ENCODE results near the gene GPX4.

GPX4 gene

DNA sequence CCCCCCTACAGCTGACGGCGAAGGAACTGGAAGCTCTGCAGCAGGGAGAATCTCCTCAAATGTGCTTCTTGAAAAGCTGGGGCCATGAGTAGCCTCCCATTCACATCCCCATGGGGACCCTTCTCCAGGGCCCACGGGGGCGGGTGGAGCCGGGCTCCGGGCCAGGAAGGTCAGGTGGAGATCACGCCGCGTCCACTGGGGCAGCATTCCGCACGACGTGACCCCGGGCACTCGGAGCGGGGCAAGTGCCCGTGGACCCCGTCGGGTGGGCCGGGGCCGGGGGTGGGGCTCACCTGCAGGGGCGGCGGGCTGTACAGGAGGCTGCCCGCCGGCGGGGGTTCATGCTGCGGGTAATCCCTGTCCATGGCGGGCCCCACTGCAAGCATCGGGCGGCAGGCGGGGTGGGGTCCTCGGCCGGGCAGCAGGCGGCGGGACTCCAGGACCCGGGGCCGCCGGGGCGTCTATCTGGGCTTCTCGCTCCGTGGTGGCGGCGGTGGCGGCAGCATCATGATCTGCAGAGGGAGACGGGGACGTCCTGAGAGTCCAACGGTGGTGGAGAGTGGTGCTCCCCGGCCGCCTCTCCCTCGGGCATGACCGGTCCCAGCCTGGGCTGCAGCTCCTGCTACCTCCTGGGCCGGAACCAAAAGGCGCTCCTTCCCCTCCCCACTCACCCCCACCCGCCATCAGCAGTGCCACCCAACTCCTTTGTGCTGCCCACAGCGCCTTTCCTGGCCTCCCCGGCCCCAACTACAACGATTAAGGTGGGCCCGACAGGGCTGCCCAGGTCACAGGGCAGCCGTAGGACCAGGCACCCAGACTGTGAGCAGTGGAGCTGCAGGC, 50.3 kb downstream of the GPX4 start:
- DNase-seq, result no peak

DNA sequence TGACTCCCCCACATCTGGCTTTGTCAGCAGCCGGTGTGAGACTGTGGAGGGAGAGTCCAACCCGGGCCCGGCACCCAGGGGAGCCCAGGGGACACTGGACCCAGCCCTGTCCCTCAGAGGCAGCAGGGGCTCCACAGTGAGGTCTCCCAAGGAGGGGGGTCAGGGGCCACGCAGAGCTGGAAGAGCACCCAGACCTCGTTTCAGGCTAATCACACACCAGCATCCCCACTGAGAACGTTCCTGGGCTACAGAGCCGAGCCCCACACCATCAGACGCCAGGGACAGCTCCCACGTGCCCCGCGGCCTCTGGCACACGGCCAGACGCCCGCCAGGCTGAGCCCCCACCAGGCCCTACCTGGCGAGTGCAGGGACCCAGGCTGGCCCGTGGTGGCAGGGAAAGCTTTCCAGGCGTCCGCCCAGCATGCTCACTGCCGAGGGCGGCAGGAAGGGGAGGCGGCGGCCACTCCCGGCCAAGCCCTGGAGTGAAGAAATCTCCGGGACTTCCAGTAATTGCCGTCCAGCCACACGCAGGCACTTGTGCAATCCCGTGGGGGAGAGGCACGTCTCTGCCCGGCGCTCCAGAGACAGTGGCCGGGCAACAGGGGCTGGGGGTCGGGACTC, 51.0 kb downstream of the GPX4 start:
- DNase-seq, result no peak

- no peak for DNase-seq
These were observed 51.8 kb downstream of the GPX4 start for GRCh38 chr19:1155352-1156304.
